ENCODE data around the gene MYRF.
A peak's percentile ranks its signal among the peaks of the same experiment; 100 is the strongest.

GRCh38 chr11:61787928-61788491 lies 35.6 kb downstream of the MYRF start:
- TF ChIP-seq CTCF (conservative IDR thresholded peaks at IDR 0.05; ENCODE audit: low read length) (peak; percentile 83), EZH2phosphoT487 (IDR thresholded peaks at IDR 0.05; ENCODE audit: borderline replicate concordance) (no peak)
